ENCODE data around the gene TRIM7. TPM values are rescaled to one million over a fixed set of nuclear protein-coding genes. Genes with fewer than 3 reads are reported as not detected.
"Not testable (repeated sequence)": the region's sequence is repeated elsewhere in the genome, so short reads cannot be mapped to it uniquely, and the experiment has no call there.

TRIM7 gene
- total and polyA plus RNA-seq, 7 experiments from 2014 or later, result 0.28 to 6.1 (median 3.2) TPM; not detected in 1

- Mint-ChIP-seq H3K4me1 (peaks cover 0 to 8% (median 4%) of the 10 kb centered on the region in 7 donors), H3K9me3 (peaks cover 0 to 8% (median 0%) of the 10 kb centered on the region in 11 donors), H3K27ac (no peak overlapping the region), H3K4me3 (no peak overlapping the region), H3K27me3 (peaks cover 4 to 58% (median 24%) of the 10 kb centered on the region in 5 donors), H3K36me3 (no peaks in the 10 kb centered on the region)
- POLR2A ChIA-PET, result no interaction called here
- intact Hi-C loops (cut with micrococcal nuclease), result loop anchor here in 1 of 2 donors (10.0 kb wide), 1 partner anchor 288 kb away; the partner anchor contains the start of gene ZFP62
- Histone ChIP-seq H3K27me3 (ENCODE audit: control insufficient read depth in 2 of 2, insufficient read depth in 2 of 2, low read length in 2 of 2) (no peaks in the 10 kb centered on the region), H3K36me3 (ENCODE audit: control insufficient read depth in 2 of 3, insufficient read depth in 3 of 3, low read length in 3 of 3) (no peaks in the 10 kb centered on the region), H3K4me1 (ENCODE audit: control insufficient read depth in 2 of 2, insufficient read depth in 2 of 2, low read length in 2 of 2) (no peaks in the 10 kb centered on the region), H3K9me3 (ENCODE audit: control insufficient read depth in 2 of 3, low read length in 3 of 3) (no peaks in the 10 kb centered on the region), H3K4me3 (ENCODE audit: low read length) (no peak overlapping the region), H3K27ac (ENCODE audit: low read depth, low read length) (no peak overlapping the region)
- ATAC-seq, result no peak
- DNase-seq, result no peak
- CTCF ChIA-PET, result interaction anchor here (2.5 kb wide), 1 partner anchor 368 kb away, joined by 6 read pairs; no protein-coding TSS in a partner anchor
Measured at GRCh38 chr5:181152406-181152805, 52.6 kb downstream of the TRIM7 start.

GRCh38 chr5:181151146-181151545 lies 53.9 kb downstream of the TRIM7 start:
- DNase-seq, result no peak
- no peaks in the 10 kb centered on the region for H3K4me1 ChIP-seq (ENCODE audit: control insufficient read depth in 2 of 2, insufficient read depth in 2 of 2, low read length in 2 of 2)
- no peak for ATAC-seq
- Mint-ChIP-seq H3K36me3 (no peaks in the 10 kb centered on the region), H3K27me3 (peaks cover 4 to 57% (median 31%) of the 10 kb centered on the region in 5 donors), H3K4me1 (peaks cover 0 to 8% (median 4%) of the 10 kb centered on the region in 7 donors), H3K9me3 (peaks cover 0 to 8% (median 0%) of the 10 kb centered on the region in 11 donors), H3K4me3 (no peak overlapping the region), H3K27ac (no peak overlapping the region)
- CTCF ChIA-PET, result interaction anchor here (2.5 kb wide), 1 partner anchor 366 kb away, joined by 6 read pairs; no protein-coding TSS in a partner anchor
- intact Hi-C loops (cut with micrococcal nuclease), result loop anchor here in 1 of 2 donors (10.0 kb wide), 1 partner anchor 286 kb away; the partner anchor contains the start of gene ZFP62
- no peak overlapping the region for H3K4me3 ChIP-seq (ENCODE audit: low read length)
- POLR2A ChIA-PET, result no interaction called here
- no peaks in the 10 kb centered on the region for H3K36me3 ChIP-seq (ENCODE audit: control insufficient read depth in 2 of 3, insufficient read depth in 3 of 3, low read length in 3 of 3)
- H3K27ac ChIP-seq (ENCODE audit: low read depth, low read length), result no peak overlapping the region
- no peaks in the 10 kb centered on the region for H3K27me3 ChIP-seq (ENCODE audit: control insufficient read depth in 2 of 2, insufficient read depth in 2 of 2, low read length in 2 of 2)
- no peaks in the 10 kb centered on the region for H3K9me3 ChIP-seq (ENCODE audit: control insufficient read depth in 2 of 3, low read length in 3 of 3)

GRCh38 chr5:181149806-181150733 lies 54.9 kb downstream of the TRIM7 start:
- Mint-ChIP-seq H3K36me3 (peaks cover 0 to 1% (median 0%) of the 10 kb centered on the region in 5 donors), H3K4me1 (peaks cover 0 to 8% (median 4%) of the 10 kb centered on the region in 7 donors), H3K9me3 (peaks cover 0 to 6% (median 1%) of the 10 kb centered on the region in 11 donors), H3K27ac (no peak overlapping the region), H3K27me3 (peaks cover 7 to 50% (median 35%) of the 10 kb centered on the region in 5 donors), H3K4me3 (no peak overlapping the region)
- no peaks in the 10 kb centered on the region for H3K9me3 ChIP-seq (ENCODE audit: control insufficient read depth in 2 of 3, low read length in 3 of 3)
- ATAC-seq, result no peak
- ChIA-PET POLR2A (no interaction called here), CTCF (interaction anchor here (2.5 kb wide), 1 partner anchor 365 kb away, joined by 6 read pairs; no protein-coding TSS in a partner anchor)
- no peak overlapping the region for H3K27ac ChIP-seq (ENCODE audit: low read depth, low read length)
- no peaks in the 10 kb centered on the region for H3K27me3 ChIP-seq (ENCODE audit: control insufficient read depth in 2 of 2, insufficient read depth in 2 of 2, low read length in 2 of 2)
- no peaks in the 10 kb centered on the region for H3K36me3 ChIP-seq (ENCODE audit: control insufficient read depth in 2 of 3, insufficient read depth in 3 of 3, low read length in 3 of 3)
- H3K4me3 ChIP-seq (ENCODE audit: low read length), result no peak overlapping the region
- intact Hi-C loops (cut with micrococcal nuclease), result loop anchor here in 1 of 2 donors (10.0 kb wide), 1 partner anchor 285 kb away; the partner anchor contains the start of gene ZFP62
- no peaks in the 10 kb centered on the region for H3K4me1 ChIP-seq (ENCODE audit: control insufficient read depth in 2 of 2, insufficient read depth in 2 of 2, low read length in 2 of 2)
- no peak for DNase-seq

DNA sequence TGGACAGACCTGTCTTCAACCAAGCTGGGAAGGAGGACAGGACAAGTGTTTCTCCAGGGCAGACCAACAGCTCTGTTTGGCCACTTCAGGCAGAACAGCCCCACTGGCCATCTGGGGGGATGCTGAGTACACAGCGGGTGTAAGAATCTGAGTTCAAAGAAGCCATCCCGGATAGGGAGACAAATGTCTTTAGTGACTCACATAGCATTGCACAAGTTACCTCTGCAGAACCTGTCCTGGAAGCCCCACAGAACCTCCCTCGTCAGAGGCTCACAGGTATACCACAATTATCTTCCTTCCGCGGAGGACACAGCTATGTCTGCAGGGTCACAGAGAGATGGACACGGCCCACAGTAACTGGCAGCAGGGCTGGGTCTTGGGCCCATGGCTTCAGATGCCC lies 55.6 kb downstream of the TRIM7 start:
- Histone ChIP-seq H3K27me3 (ENCODE audit: control insufficient read depth in 2 of 2, insufficient read depth in 2 of 2, low read length in 2 of 2) (no peaks in the 10 kb centered on the region), H3K4me1 (ENCODE audit: control insufficient read depth in 2 of 2, insufficient read depth in 2 of 2, low read length in 2 of 2) (no peaks in the 10 kb centered on the region), H3K4me3 (ENCODE audit: low read length) (no peak overlapping the region), H3K9me3 (ENCODE audit: control insufficient read depth in 2 of 3, low read length in 3 of 3) (no peaks in the 10 kb centered on the region), H3K36me3 (ENCODE audit: control insufficient read depth in 2 of 3, insufficient read depth in 3 of 3, low read length in 3 of 3) (no peaks in the 10 kb centered on the region), H3K27ac (ENCODE audit: low read depth, low read length) (no peak overlapping the region)
- no peak overlapping the region for H3K4me3 Mint-ChIP-seq
- intact Hi-C loops (cut with micrococcal nuclease), result no loop called here
- CTCF ChIA-PET, result no interaction called here
- H3K4me1 Mint-ChIP-seq, result peaks cover 0 to 5% (median 4%) of the 10 kb centered on the region in 7 donors
- POLR2A ChIA-PET, result no interaction called here
- DNase-seq (no peak), ATAC-seq (no peak)
- H3K36me3 Mint-ChIP-seq, result peaks cover 0 to 3% (median 0%) of the 10 kb centered on the region in 5 donors
- H3K27ac Mint-ChIP-seq, result peak overlapping the region in 1 of 9 donors; percentile 6
- H3K9me3 Mint-ChIP-seq, result peaks cover 0 to 5% (median 0%) of the 10 kb centered on the region in 11 donors
- peaks cover 9 to 51% (median 39%) of the 10 kb centered on the region in 5 donors for H3K27me3 Mint-ChIP-seq

- H3K4me1 Mint-ChIP-seq; ATAC-seq; CTCF ChIA-PET; H3K27me3 ChIP-seq (ENCODE audit: control insufficient read depth in 2 of 2, insufficient read depth in 2 of 2, low read length in 2 of 2); H3K4me3 ChIP-seq (ENCODE audit: low read length); H3K36me3 Mint-ChIP-seq; H3K27ac ChIP-seq (ENCODE audit: low read depth, low read length); DNase-seq; H3K9me3 Mint-ChIP-seq; H3K36me3 ChIP-seq (ENCODE audit: control insufficient read depth in 2 of 3, insufficient read depth in 3 of 3, low read length in 3 of 3); H3K9me3 ChIP-seq (ENCODE audit: control insufficient read depth in 2 of 3, low read length in 3 of 3); H3K4me3 Mint-ChIP-seq; POLR2A ChIA-PET; intact Hi-C loops (cut with micrococcal nuclease); H3K4me1 ChIP-seq (ENCODE audit: control insufficient read depth in 2 of 2, insufficient read depth in 2 of 2, low read length in 2 of 2): not testable (repeated sequence)
- peak within 1 kb of the TSS in 1 of 9 donors; percentile 42 for H3K27ac Mint-ChIP-seq
- peaks cover 12 to 62% (median 56%) of the 10 kb centered on the region in 5 donors for H3K27me3 Mint-ChIP-seq
Measured at GRCh38 chr5:181146927-181147636, 57.9 kb downstream of the TRIM7 start, which contains the start of gene OR2V2. OR2V2 (plus strand) TSS chr5:181147586; CDS start chr5:181154943, 7,357 bp downstream.

DNA sequence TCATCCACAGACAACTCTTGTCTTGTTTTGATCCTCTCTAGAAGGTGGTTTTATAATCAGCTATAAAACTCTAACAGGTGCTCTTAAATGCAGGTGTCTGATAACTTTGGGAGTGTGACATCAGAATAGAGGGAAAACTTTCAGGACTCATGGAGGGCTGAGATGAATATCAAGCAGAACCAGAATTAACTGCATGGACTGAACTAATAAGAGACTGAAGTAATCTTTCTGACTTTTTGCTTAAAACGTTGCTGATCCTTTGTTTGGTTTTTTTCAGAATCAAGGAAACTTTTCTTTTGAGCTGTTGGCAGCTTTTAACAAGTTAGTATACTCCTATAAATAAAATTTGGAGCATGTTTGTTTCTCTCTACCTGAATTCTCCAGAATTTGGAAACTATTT lies 59.9 kb downstream of the TRIM7 start:
- peaks cover 17 to 74% (median 67%) of the 10 kb centered on the region in 5 donors for H3K27me3 Mint-ChIP-seq

More for the DNA sequence above, 59.9 kb downstream of the TRIM7 start:
- ChIA-PET CTCF (no interaction called here), POLR2A (no interaction called here)
- Histone ChIP-seq H3K4me1 (ENCODE audit: control insufficient read depth in 2 of 2, insufficient read depth in 2 of 2, low read length in 2 of 2) (no peaks in the 10 kb centered on the region), H3K27me3 (ENCODE audit: control insufficient read depth in 2 of 2, insufficient read depth in 2 of 2, low read length in 2 of 2) (no peaks in the 10 kb centered on the region), H3K9me3 (ENCODE audit: control insufficient read depth in 2 of 3, low read length in 3 of 3) (peaks cover 0 to 2% (median 0%) of the 10 kb centered on the region in 3 experiments), H3K4me3 (ENCODE audit: low read length) (no peak overlapping the region), H3K27ac (ENCODE audit: low read depth, low read length) (no peak overlapping the region), H3K36me3 (ENCODE audit: control insufficient read depth in 2 of 3, insufficient read depth in 3 of 3, low read length in 3 of 3) (no peaks in the 10 kb centered on the region)
- ATAC-seq (no peak), DNase-seq (no peak)
- Mint-ChIP-seq H3K4me1 (no peaks in the 10 kb centered on the region), H3K4me3 (no peak overlapping the region), H3K9me3 (peaks cover 0 to 21% (median 4%) of the 10 kb centered on the region in 11 donors), H3K27ac (no peak overlapping the region), H3K36me3 (peaks cover 0 to 7% (median 0%) of the 10 kb centered on the region in 5 donors)
- intact Hi-C loops (cut with micrococcal nuclease), result no loop called here

Data from naive thymus-derived CD4-positive, alpha-beta T cell (primary cell).